ENCODE measurements around the gene INAFM1. TPM values are rescaled to one million over a fixed set of nuclear protein-coding genes. Genes with fewer than 3 reads are reported as not detected.

INAFM1 gene
- total and polyA plus RNA-seq, 12 donors = 6.9 to 183 (median 61.8) TPM

- H3K4me3 ChIP-seq = no peak overlapping the region
- peak in 1 of 7 donors; percentile 31 for DNase-seq
- intact Hi-C loops (cut with DNase I) = no loop called here
- no peaks in the 10 kb centered on the region for H3K27me3 ChIP-seq
- H3K36me3 ChIP-seq (replicated peaks in 1 of 2) = no peaks in the 10 kb centered on the region
- 69 to 78% (median 74%) methylated on average over 12 of the region's 12 CpGs for WGBS, 4 donors
- H3K27ac ChIP-seq = peak overlapping the region; percentile 45 to 86 (median 60)
- no peaks in the 10 kb centered on the region for H3K4me1 ChIP-seq (replicated peaks in 1 of 2)
- H3K9me3 ChIP-seq (replicated peaks in 1 of 3) = no peaks in the 10 kb centered on the region
- no peak for TF ChIP-seq CTCF (IDR thresholded peaks at IDR 0.05)
- no peak for TF ChIP-seq POLR2A (IDR thresholded peaks at IDR 0.05)
Observed at GRCh38 chr19:47323872-47324271, 49.2 kb downstream of the INAFM1 start.

GRCh38 chr19:47324502-47324901 lies 49.8 kb downstream of the INAFM1 start:
- 47 to 59% (median 51%) methylated on average over 4 to 9 of the region's 9 CpGs for WGBS, 4 donors
- no peaks in the 10 kb centered on the region for H3K27me3 ChIP-seq
- DNase-seq = peak in 6 of 7 donors; percentile 52 to 69 (median 61)
- peak overlapping the region in 4 of 5 donors; percentile 59 to 86 (median 69) for H3K27ac ChIP-seq
- H3K4me1 ChIP-seq (replicated peaks in 1 of 2) = no peaks in the 10 kb centered on the region
- no peak for TF ChIP-seq POLR2A (IDR thresholded peaks at IDR 0.05)
- TF ChIP-seq CTCF (IDR thresholded peaks at IDR 0.05) = no peak
- no peaks in the 10 kb centered on the region for H3K9me3 ChIP-seq (replicated peaks in 1 of 3)
- H3K4me3 ChIP-seq = no peak overlapping the region
- intact Hi-C loops (cut with DNase I) = no loop called here
- H3K36me3 ChIP-seq (replicated peaks in 1 of 2) = no peaks in the 10 kb centered on the region

MicroRNAs within 50 kb of the gene (microRNA counts, 767-probe panel; counts per million panel counts)
- 0 counts per million in 2 donors for microRNA hsa-miR-3190-5p

Small RNA genes within 50 kb of the gene (microRNA-seq; reads per million reads assigned to microRNA genes)
- gene MIR3190 = 0 reads per million in 3 donors
- gene MIR3191 = 0 reads per million in 3 donors

Small RNA genes within 50 kb of the gene (small RNA-seq; reads per million reads assigned to genes)
- 0 reads per million in 2 donors for gene MIR3190

Other genes starting within 250 kb of the INAFM1 start
- gene TMEM160, start 226.3 kb upstream of the INAFM1 start, total RNA-seq = 10 to 100 TPM; 16.5 to 76.2 (median 40.2) TPM
- 100 to 1,000 TPM in 1 of 3 donors, 10 to 100 TPM in 1, under 1 TPM in 1; 0.62 to 120 (median 11.7) TPM for gene TMEM160, start 226.3 kb upstream of the INAFM1 start, polyA plus RNA-seq
- 10 to 100 TPM in 8 of 9 donors, 1 to 10 TPM in 1; 5.7 to 45.0 (median 23.7) TPM for gene ZC3H4, start 161.1 kb upstream of the INAFM1 start, total RNA-seq
- gene ZC3H4, start 161.1 kb upstream of the INAFM1 start, polyA plus RNA-seq = 10 to 100 TPM; 10.8 to 24.9 (median 19.7) TPM
- 10 to 100 TPM; 40.1 to 77.6 (median 49.8) TPM for gene SAE1, start 144.1 kb upstream of the INAFM1 start, total RNA-seq
- gene SAE1, start 144.1 kb upstream of the INAFM1 start, polyA plus RNA-seq = 10 to 100 TPM; 19.0 to 71.8 (median 23.6) TPM
- gene BBC3, start 43.7 kb upstream of the INAFM1 start, total RNA-seq = 10 to 100 TPM in 4 of 9 donors, 1 to 10 TPM in 4, under 1 TPM in 1; 0.94 to 17.9 (median 10.0) TPM
- gene BBC3, start 43.7 kb upstream of the INAFM1 start, polyA plus RNA-seq = 1 to 10 TPM in 2 of 3 donors, under 1 TPM in 1; 0.27 to 8.4 (median 4.4) TPM
- 10 to 100 TPM in 8 of 9 donors, 1 to 10 TPM in 1; 6.0 to 52.9 (median 30.5) TPM for gene CCDC9, start 18.4 kb upstream of the INAFM1 start, total RNA-seq
- gene CCDC9, start 18.4 kb upstream of the INAFM1 start, polyA plus RNA-seq = 10 to 100 TPM; 23.2 to 86.5 (median 31.8) TPM
- gene C5AR1, start 35.0 kb downstream of the INAFM1 start, total RNA-seq = 10 to 100 TPM in 7 of 9 donors, 1 to 10 TPM in 1, under 1 TPM in 1; 0.91 to 34.8 (median 19.1) TPM
- 1 to 10 TPM; 3.2 to 7.9 (median 3.9) TPM for gene C5AR1, start 35.0 kb downstream of the INAFM1 start, polyA plus RNA-seq
- gene C5AR2, start 57.3 kb downstream of the INAFM1 start, total RNA-seq = 1 to 10 TPM in 7 of 9 donors, under 1 TPM in 2; 0.28 to 4.4 (median 2.6) TPM
- 1 to 10 TPM in 1 of 3 donors, under 1 TPM in 2; 0.37 to 1.1 (median 0.57) TPM for gene C5AR2, start 57.3 kb downstream of the INAFM1 start, polyA plus RNA-seq
- gene DHX34, start 74.4 kb downstream of the INAFM1 start, total RNA-seq = 10 to 100 TPM in 6 of 9 donors, 1 to 10 TPM in 3; 6.3 to 16.9 (median 10.8) TPM
- 10 to 100 TPM in 2 of 3 donors, 1 to 10 TPM in 1; 5.0 to 49.7 (median 28.2) TPM for gene DHX34, start 74.4 kb downstream of the INAFM1 start, polyA plus RNA-seq
- 1 to 10 TPM; 2.4 to 9.4 (median 4.7) TPM for gene MEIS3, start 144.6 kb downstream of the INAFM1 start, total RNA-seq
- gene MEIS3, start 144.6 kb downstream of the INAFM1 start, polyA plus RNA-seq = 10 to 100 TPM in 1 of 3 donors, 1 to 10 TPM in 2; 2.1 to 15.5 (median 8.9) TPM
- gene SLC8A2, start 197.0 kb downstream of the INAFM1 start, total RNA-seq = 1 to 10 TPM in 4 of 9 donors, under 1 TPM in 2, not detected in 3; 0.22 to 6.1 (median 2.6) TPM
- gene SLC8A2, start 197.0 kb downstream of the INAFM1 start, polyA plus RNA-seq = 1 to 10 TPM in 2 of 3 donors, under 1 TPM in 1; 0.74 to 3.1 (median 3.0) TPM
- 10 to 100 TPM in 4 of 9 donors, 1 to 10 TPM in 5; 2.9 to 25.6 (median 9.7) TPM for gene KPTN, start 209.3 kb downstream of the INAFM1 start, total RNA-seq
- gene KPTN, start 209.3 kb downstream of the INAFM1 start, polyA plus RNA-seq = 100 to 1,000 TPM in 1 of 3 donors, 10 to 100 TPM in 1, 1 to 10 TPM in 1; 7.3 to 121 (median 37.5) TPM
- gene NAPA, start 240.2 kb downstream of the INAFM1 start, total RNA-seq = 100 to 1,000 TPM; 122 to 481 (median 265) TPM
- 100 to 1,000 TPM; 200 to 283 (median 244) TPM for gene NAPA, start 240.2 kb downstream of the INAFM1 start, polyA plus RNA-seq

Data from adrenal gland (tissue), 12 donors.